ENCODE measurements around the gene HSPB9. TPM values are rescaled to one million over a fixed set of nuclear protein-coding genes. Genes with fewer than 3 reads are reported as not detected.

HSPB9 gene
- total RNA-seq, 1 experiment from 2014 or later = not detected

DNA sequence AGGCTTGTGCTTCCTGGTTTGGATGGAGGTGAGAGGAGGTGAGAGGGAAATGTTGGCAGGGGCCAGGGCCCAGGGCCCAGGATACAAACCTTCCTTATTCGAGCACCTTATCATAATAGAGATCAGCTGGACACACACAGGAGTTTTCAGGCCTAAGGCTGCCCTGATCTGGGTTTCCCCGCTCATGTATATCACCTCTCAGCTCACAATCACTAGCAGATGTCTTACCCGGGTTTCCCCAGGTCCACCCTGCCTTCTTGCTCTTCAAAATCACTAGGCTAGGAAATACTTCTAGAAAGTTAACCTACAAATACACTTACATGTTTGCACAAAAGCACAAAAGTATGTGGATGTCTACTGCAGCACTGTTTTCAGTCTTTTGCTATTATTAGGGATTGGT lies 4.2 kb downstream of the HSPB9 start:
- no peak overlapping the region for H3K4me3 ChIP-seq
- no peak for DNase-seq
- H4K20me1 ChIP-seq (ENCODE audit: insufficient read depth) = peaks cover 6% of the 10 kb centered on the region; the same call in 1 of the 2 replicates
- H3K79me2 ChIP-seq (ENCODE audit: low read depth) = peaks cover 14% of the 10 kb centered on the region; the same call in 1 of the 2 replicates
- no peak overlapping the region for H2AFZ ChIP-seq
- no peaks in the 10 kb centered on the region for H3K36me3 ChIP-seq (ENCODE audit: low read depth)
- H3F3A ChIP-seq (ENCODE audit: insufficient read depth, low read depth) = peaks cover 7% of the 10 kb centered on the region; the same call in 1 of the 2 replicates
- CTCF ChIA-PET = no interaction called here
- no peak overlapping the region for H3K27ac ChIP-seq
- no peaks in the 10 kb centered on the region for H3K9me2 ChIP-seq (ENCODE audit: insufficient read depth)
- no peak overlapping the region for H3K4me2 ChIP-seq
- H3K9me3 ChIP-seq (ENCODE audit: insufficient read depth, low read depth) = no peaks in the 10 kb centered on the region
- POLR2A ChIA-PET (ENCODE audit: unreplicated experiment) = interaction anchor here (0.5 kb wide), 1 partner anchor 296 kb away, joined by 6 read pairs; the partner anchor contains the start of gene CAVIN1
- H3K27me3 ChIP-seq (ENCODE audit: insufficient read depth, low read depth) = no peaks in the 10 kb centered on the region
- no TSS peak for BruUV-seq (replicated peaks)
- intact Hi-C loops (cut with micrococcal nuclease; ENCODE audit: unreplicated experiment) = no loop called here
- no peaks in the 10 kb centered on the region for H3K4me1 ChIP-seq (replicated peaks; ENCODE audit: insufficient read depth)
- no peak for TF ChIP-seq CTCF (conservative IDR thresholded peaks at IDR 0.05)
- no peak for TF ChIP-seq EZH2 (IDR thresholded peaks at IDR 0.05; ENCODE audit: low read depth)

- Histone ChIP-seq H3K79me2 (ENCODE audit: low read depth) (peaks cover 20% of the 10 kb centered on the region; the same call in 1 of the 2 replicates), H3K4me2 (no peak overlapping the region), H3K9me2 (ENCODE audit: insufficient read depth) (no peaks in the 10 kb centered on the region), H3K27ac (no peak overlapping the region), H3K36me3 (ENCODE audit: low read depth) (no peaks in the 10 kb centered on the region), H3K4me3 (no peak overlapping the region), H4K20me1 (ENCODE audit: insufficient read depth) (peaks cover 6% of the 10 kb centered on the region; the same call in 1 of the 2 replicates), H3F3A (ENCODE audit: insufficient read depth, low read depth) (peaks cover 5% of the 10 kb centered on the region; the same call in 1 of the 2 replicates), H3K27me3 (ENCODE audit: insufficient read depth, low read depth) (no peaks in the 10 kb centered on the region), H2AFZ (no peak overlapping the region), H3K9me3 (ENCODE audit: insufficient read depth, low read depth) (no peaks in the 10 kb centered on the region), H3K4me1 (replicated peaks; ENCODE audit: insufficient read depth) (no peaks in the 10 kb centered on the region)
- intact Hi-C loops (cut with micrococcal nuclease; ENCODE audit: unreplicated experiment) = no loop called here
- TF ChIP-seq CTCF (conservative IDR thresholded peaks at IDR 0.05) = no peak
- TF ChIP-seq EZH2 (IDR thresholded peaks at IDR 0.05; ENCODE audit: low read depth) = no peak
- ChIA-PET CTCF (no interaction called here), POLR2A (ENCODE audit: unreplicated experiment) (interaction anchor here (0.5 kb wide), 1 partner anchor 296 kb away, joined by 6 read pairs; the partner anchor contains the start of gene CAVIN1)
- no peak for DNase-seq
- BruUV-seq (replicated peaks) = no TSS peak
Measured at GRCh38 chr17:42127414-42127813, 4.8 kb downstream of the HSPB9 start.

DNA sequence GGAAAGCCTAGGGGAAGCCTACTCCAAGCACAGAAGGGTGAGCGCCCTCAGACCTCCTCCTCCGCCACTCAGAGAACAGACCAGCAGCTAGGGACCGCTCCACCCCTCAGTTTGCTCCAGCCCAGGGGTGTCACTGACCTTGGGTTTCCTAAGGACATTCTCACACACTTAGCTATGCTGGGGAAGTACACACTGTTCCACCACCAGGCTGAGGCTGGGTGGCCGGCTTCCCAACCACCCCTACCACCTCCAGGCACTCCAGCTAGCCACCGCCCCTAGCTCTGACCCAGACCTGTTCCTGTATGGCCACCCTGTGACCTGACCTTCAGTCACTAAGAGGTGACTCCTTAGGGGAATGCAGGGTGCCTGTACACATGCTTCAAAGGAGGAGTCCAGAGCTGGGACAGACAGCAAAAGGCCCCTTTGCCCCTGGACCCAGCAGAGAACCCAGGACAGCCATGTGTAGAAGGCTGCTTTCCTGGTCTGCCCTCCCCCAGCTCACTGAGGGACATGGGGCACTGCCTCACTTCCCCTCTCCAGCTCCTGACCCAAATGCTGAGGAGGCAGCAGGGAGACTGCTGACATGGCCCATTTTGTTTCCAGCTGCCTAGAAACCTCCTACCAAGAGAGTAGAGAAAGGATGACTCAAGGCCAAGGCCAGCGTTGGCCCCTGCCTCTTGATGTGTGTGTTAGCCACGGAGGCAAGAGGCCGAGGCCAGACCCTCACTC lies 6.7 kb downstream of the HSPB9 start:
- Histone ChIP-seq H2AFZ (no peak overlapping the region), H3F3A (ENCODE audit: insufficient read depth, low read depth) (peaks cover 5% of the 10 kb centered on the region; the same call in 1 of the 2 replicates), H3K9me2 (ENCODE audit: insufficient read depth) (no peaks in the 10 kb centered on the region), H3K27ac (no peak overlapping the region), H3K79me2 (ENCODE audit: low read depth) (peaks cover 38% of the 10 kb centered on the region), H3K4me3 (no peak overlapping the region), H3K9me3 (ENCODE audit: insufficient read depth, low read depth) (no peaks in the 10 kb centered on the region), H3K27me3 (ENCODE audit: insufficient read depth, low read depth) (no peaks in the 10 kb centered on the region), H3K36me3 (ENCODE audit: low read depth) (0 out of 2 replicates have a peak, but pooled peaks cover 5% of the 10 kb centered on the region), H4K20me1 (ENCODE audit: insufficient read depth) (peaks cover 17% of the 10 kb centered on the region), H3K4me1 (replicated peaks; ENCODE audit: insufficient read depth) (no peaks in the 10 kb centered on the region), H3K4me2 (no peak overlapping the region)
- TF ChIP-seq EZH2 (IDR thresholded peaks at IDR 0.05; ENCODE audit: low read depth) = no peak
- TF ChIP-seq CTCF (conservative IDR thresholded peaks at IDR 0.05) = no peak
- ChIA-PET POLR2A (ENCODE audit: unreplicated experiment) (no interaction called here), CTCF (no interaction called here)
- BruUV-seq (replicated peaks) = no TSS peak
- DNase-seq = no peak
- intact Hi-C loops (cut with micrococcal nuclease; ENCODE audit: unreplicated experiment) = no loop called here

All from PC-9 (cell line).